Ammon's horn (tissue), 1 donor: ENCODE data around the gene CSF2.

Experiments used
- DNase-seq: peaks from one replicate; pipeline ENCODE4 v3.0.0-alpha.2; 2016; ENCODE audit warnings: low spot score

The CSF2 gene

DNA sequence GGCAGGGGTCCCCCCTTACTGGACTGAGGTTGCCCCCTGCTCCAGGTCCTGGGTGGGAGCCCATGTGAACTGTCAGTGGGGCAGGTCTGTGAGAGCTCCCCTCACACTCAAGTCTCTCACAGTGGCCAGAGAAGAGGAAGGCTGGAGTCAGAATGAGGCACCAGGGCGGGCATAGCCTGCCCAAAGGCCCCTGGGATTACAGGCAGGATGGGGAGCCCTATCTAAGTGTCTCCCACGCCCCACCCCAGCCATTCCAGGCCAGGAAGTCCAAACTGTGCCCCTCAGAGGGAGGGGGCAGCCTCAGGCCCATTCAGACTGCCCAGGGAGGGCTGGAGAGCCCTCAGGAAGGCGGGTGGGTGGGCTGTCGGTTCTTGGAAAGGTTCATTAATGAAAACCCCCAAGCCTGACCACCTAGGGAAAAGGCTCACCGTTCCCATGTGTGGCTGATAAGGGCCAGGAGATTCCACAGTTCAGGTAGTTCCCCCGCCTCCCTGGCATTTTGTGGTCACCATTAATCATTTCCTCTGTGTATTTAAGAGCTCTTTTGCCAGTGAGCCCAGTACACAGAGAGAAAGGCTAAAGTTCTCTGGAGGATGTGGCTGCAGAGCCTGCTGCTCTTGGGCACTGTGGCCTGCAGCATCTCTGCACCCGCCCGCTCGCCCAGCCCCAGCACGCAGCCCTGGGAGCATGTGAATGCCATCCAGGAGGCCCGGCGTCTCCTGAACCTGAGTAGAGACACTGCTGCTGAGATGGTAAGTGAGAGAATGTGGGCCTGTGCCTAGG, at the start of gene CSF2:
CSF2 (plus strand) TSS at position 559 of the 783 bp plus-strand sequence; CDS start at position 594, 35 bp downstream.
- DNase-seq: no peak

DNA sequence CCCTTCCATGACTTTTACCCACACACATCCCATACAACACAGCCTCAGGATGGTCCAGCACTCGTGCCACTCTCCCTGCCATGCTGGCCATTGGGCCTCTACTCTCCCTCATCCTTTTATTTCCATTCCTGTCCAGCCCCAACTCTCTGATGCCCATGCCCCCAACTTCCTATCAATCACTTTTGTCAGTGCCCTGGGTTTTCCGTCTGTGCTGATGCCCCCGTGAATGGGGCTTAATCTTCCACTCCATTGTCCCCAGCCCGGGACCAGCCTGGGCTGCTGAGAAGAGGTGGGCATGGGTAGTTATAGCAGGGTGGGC, 49.5 kb upstream of the CSF2 start:
- DNase-seq: peak; percentile 1

DNA sequence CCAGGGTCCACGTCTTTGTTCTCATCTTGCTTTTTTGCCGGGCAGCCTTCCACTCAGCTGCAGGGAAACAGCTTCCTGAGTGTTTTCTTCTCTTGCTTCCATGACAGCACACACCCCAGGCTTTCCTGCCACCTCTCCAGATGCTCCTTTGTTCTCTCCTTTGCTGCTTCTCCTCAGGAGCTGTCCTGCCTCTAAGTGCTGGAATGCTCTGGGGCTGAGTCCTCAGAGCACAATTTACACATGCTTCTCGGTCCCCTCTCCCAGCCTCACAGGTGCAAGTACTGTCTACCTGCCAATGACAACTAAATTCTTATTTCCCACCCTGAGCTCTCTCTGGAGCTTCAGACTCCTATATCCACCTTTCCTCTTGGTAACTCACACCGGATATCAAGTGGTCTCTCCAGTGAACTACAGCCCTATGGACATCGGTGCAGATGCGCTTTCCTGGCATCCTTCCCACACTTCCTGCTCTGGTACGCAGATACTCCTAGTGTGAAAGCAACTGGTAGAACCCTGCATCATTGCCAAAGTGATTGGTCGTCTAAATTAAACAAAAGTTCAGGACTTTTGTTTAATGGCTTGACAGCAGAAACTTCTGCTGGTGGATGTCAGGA, 48.7 kb upstream of the CSF2 start:
- no peak for DNase-seq

DNA sequence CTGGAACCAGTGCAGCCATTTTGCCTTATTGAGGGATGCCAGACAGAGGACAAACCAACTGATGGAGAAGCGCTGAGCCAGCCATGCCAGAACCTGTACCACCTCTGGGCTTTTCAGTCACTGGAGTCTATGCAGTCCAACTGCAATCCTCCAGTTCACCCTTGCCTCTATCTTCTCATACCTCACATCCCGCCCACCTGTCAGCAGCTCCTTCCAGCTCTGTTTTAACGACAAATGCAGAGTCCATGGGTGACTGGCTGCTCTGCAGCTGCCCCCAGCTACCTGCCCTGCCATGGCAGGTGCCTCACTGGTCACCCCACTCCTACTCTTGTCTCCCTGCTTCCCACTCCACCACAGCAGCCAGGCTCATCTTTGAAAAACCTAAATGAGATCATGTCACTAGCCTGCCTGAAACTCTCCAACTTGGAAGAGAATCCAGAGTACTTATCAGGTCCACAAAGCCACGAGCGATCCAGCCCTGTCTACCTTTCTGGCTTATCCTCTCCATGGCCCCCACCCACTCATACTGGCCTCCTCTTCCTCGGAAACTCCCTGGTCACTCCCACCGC, 48.1 kb upstream of the CSF2 start:
- DNase-seq: no peak

DNA sequence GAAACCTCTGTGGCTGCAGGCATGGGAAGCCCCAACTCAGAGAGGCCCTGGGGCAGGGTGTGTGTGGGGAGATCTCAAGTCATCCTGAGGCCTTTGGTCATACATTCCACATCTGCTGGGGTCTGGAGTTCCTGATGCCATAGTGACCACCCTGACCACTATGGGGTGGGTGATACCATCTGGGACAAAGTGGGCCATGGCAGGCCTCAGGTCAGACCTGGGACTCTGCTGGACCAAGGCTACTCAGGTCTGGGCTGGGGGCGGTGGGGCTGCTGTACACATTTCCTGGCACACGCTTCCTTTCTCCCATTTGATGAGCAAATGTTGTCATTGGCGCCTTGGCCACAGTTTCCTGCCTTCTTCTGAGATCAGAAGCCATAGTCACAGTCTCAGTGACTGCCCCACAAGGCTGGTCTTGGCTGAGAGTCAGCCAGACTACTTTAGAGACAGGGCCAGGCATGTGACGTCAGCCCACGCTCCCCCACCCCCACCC, 47.0 kb upstream of the CSF2 start:
- no peak for DNase-seq

DNA sequence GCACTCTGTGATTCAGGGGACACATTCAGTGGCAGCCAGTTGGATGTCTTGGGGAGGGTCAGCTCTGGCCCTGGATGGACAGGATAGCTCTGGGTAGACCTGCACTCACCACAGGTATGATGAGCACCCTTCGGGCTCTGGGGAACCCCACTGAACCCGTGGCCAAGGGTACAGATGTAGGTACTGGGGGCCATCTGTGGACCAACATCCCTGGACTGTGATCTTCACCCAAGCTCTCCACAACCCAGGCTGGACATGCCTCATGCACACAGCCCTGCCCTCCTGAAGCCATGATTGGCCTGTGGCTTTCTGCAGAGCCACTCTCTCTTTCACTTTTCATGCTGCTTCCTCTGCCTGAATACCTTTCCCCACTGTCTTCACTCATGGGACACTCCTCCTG, 46.6 kb upstream of the CSF2 start:
- DNase-seq: peak; percentile 1

DNA sequence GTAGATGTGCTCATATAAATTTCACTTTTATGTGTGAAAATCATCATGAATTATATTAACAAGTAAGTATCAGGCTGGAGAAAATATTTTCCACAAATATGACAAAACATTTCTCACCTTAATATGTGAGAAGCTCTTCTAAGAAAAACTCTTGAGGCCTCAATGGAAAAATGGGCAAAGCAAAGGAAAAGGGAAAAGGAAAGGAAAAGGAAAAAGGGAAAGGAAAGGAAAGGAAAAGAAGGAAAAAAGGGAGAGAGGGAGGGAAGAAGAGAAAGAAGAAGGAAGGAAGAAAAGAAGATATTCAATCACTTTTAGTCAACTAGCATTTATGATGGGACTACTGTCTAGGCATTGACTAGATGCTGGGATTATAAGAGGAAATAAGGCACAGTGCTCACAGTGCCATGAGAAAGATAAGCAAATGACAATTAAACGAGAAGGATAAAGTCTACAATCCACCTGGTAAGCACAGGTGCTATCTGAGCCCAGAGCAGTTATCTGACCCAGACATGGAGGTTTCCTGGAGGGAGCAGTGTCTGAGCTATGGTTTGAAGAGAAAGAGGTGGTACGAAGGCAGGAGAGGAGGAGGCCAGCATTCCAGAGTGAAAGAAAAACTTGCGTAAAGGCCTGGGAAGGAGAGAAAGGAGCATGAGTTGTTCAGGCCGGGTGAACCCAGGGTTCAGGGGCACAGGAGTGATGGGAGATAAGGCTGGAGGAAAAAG, 43.8 kb upstream of the CSF2 start:
- no peak for DNase-seq

DNA sequence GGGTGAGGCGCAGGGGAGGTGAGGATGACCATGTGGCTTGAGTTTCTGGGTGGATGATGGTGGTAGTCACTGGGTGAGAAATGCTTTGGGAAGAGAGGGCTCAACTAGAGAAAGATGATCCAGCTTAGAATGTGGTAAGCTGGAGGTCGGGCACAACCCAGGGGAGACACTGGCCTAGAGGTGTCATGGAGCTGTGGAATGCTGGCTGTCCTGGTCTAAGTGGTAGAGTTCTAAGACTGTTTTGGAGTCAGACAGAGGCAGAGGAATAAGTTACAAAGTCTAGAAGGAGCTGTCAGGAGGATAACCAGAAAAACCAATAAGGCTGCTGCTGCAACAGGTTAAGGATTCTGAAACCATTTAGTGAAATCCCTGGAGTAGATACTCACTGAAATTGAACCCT, 43.0 kb upstream of the CSF2 start:
- no peak for DNase-seq

DNA sequence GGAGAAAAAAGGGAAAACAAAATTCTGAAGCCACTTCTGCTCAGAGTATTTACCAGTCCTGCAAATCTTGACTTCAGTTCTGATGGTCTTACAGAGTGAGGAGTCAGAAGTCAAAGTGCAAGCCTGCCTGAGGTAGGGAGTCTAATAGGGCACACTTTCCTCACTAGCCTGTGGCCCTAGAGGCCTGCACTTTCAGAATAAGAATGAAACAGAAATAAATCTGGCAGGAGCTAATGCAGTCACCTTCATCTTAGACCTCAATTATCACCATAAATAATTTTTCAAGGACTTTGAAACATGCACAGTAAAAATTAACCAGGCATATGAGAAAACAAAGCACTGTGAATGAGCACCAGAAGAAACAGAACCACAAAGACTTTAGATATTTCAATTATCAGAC, 41.4 kb upstream of the CSF2 start:
- no peak for DNase-seq

DNA sequence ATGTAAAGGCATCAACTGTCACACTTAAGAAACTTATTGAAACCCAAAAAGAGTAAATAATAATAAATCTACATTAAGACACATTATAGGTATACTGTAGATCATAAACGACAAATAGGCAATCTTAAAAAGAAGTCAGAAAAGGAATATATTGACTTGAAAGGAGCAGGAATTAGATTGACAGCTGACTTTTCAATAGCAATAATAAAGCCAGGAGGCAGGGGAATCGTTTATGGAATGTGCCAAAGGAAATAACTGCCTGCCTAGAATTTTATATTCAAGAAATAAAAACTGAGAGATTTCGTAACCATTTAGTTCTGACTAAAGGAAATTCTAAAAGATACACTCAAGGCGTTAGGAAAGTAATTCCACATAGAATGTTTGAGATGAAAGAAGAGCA, 40.5 kb upstream of the CSF2 start:
- DNase-seq: no peak

DNA sequence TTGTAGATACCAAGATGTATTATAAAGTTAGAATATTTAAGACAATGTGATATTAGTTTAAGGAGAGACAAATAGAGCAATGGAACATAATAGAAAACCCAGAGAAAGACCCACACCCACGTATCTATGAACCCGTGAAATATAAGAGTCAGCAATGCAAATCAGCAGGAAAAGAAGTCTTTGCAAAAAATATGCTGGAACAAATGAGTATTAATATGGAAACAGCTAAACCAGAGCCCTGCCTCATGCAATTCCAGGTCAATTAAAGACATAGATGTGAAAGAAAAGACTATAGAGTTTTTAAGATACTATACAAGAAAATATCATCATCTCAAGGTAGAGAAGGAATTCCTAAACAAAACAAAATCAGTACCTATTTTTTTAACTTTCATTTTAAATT, 36.2 kb upstream of the CSF2 start:
- DNase-seq: no peak

DNA sequence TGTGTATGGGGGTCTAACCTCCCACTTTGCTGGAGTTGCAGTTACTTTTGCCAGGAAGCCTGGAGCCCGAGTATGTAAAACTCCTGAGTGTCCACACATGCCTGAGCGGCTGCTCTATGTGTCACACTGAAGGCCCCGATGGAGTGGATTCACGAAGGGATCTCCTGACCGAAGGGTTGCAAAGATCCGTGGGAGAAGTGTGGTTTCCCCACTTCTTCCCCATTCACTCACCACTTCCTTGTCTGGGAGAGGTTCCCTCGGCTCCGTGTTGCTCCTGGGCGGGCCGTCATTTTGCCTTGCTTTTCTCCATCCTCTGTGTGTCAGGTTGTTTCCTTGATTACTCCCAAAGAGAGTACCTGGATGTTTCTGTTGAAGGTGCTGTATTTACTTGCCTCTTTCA, 29.4 kb upstream of the CSF2 start:
- peak; percentile 58 for DNase-seq

DNA sequence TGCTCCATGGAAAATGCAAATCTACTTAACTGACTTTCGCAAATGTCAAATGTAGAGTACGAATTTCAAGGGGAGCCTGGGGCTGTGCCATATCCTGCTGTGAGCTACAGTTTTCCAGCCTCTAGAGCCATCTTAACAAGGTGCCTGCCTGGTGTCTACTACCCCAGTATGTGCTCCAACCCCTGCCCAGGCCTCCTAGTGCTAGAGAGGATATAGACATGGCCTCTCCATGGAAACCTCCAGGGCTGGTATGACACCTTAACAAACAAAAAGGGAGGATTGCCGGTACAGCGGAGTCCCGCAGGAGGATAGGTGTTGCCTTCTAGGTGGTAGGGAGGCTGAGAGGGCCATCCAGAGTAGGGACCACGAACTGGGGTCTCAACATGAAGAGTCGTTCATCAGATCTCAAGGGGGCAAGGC, 26.7 kb upstream of the CSF2 start:
- DNase-seq: peak; percentile 0

DNA sequence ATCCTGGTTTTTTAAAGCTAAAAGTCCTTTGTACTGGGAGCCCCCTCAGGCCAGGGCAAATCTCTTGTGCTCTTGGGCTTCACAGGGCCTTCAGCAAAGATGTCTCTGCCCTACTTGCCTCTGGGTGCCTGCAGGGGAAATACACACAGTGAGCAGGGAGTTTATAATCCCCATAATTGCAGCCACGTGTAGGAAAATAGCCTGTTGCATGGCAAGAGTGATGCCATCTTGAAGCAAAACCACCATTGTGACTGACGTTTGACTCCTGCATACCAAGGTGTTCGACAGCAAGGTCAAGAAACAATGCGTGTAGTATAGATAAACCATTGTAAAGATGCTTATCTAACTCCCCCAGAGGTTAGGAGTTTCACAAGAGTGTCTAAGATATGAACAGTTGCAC, 24.5 kb upstream of the CSF2 start:
- no peak for DNase-seq

DNA sequence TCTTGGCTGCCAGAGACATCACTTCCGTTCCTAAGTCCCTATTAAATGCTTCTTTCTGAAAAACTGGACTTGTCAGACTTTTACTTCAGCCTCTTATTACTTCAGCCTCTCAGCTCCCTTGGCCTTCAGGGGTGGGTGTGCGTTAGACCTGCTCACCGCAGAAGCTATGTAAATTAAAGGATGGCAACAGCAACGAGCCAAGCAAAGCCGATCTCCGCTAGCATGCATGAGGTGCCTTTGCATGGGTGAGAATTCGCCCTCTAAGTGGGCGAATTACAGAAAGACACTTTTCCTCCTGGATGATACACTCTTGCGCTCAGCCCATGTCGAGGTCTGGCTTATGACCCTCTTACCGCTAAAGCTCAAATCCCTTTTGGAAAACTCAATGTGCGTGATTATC, 24.0 kb upstream of the CSF2 start:
- DNase-seq: no peak

DNA sequence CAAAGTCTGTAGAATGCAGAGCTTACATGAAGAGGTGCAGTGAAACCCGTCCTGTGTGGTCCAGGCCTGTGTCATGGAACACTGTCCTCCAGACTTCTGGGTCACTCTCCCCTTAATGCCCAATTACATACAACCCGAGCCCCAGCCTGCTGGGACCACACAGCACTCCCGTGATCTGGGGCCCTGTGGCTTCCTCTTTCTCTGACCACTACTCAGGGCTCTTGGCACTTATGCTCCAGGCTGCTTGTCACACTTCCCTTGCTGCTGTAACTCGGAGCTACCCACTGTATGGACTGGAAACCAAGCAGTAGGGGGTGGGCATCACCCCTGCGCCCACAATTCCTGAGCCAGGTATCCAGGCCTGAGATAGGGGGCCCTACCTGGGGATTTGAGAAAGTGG, 23.5 kb upstream of the CSF2 start:
- peak; percentile 67 for DNase-seq

DNA sequence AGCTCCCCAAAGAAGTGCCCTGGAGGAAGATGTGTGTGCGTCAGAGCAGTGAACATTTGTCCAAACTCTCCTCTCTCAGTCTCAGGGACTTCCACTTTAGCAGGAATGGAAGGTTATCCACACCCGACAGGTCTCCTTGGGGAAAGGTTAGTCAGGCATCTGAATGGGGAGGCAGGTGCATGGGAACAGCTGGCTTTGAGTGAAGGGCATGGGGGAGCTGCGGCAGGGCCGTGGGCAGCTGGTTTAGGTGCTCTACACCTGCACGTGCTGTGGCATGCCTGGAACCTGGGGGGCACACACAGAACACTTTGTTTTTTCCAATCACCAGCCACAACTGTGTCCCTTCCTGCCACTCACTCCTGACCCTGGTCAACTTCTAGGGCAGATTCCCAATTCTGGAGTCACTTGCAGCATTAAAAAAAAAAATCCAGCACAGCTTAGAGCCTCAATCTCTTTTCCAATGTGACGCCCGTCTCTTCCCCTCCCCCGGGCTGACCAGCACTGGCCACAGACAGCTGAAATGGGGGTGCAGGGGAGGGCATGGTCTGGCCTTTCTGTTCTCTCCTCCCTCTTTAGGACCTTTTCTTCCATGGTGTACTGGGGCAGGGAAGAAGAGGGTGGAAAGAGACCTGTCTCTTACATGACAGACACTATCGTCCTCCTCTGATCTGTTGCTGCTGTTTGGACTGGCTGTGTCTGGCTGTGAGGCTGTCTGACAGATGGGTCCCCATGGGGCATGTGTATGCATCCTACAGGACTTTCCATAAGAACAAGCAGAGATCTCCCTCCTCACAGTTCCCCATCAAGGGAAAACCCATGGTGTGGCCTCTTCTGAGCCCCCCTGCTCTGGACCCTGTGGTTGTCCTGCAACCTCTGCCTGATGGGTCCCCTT, 22.7 kb upstream of the CSF2 start:
- DNase-seq: no peak

DNA sequence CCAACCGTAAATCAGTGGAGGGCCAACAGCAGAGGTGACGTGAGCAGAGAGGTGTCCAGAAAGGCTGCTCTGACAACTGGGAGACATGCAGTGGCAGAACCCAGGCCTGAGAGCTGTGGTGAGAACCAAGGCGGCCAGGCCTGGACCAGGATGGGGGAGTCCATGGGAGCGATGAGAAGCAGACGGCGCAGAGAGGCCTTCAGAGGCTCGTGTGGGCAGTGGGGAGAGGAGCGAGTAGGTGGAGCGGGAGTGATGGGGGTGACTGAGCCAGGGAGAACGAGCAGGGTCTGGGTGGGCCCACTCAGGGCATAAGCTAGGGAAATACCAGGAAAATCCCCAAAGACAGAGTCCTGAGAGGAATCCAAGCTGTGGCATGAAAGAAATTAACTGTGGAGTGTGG, 21.1 kb upstream of the CSF2 start:
- no peak for DNase-seq

DNA sequence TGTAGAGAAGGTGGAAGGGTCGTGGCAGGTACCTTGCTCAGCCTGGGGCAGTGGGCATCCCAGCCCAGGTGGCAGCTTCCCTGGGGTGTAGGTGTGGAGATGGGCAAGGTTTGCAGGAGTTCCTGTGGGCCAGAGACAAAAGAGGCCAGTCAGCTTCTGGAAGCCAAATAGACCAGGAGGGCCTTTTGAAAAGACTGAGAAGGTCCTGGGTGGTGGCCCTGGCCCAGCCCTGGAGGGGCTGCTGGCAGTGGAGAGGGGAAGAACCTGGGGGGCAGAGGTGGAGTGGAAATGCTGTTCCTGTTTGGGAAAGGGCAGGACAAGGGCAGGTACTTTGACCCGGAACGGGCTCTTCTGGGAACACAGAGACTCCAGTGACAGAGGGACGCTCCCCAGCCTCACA, 20.1 kb upstream of the CSF2 start:
- DNase-seq: no peak

DNA sequence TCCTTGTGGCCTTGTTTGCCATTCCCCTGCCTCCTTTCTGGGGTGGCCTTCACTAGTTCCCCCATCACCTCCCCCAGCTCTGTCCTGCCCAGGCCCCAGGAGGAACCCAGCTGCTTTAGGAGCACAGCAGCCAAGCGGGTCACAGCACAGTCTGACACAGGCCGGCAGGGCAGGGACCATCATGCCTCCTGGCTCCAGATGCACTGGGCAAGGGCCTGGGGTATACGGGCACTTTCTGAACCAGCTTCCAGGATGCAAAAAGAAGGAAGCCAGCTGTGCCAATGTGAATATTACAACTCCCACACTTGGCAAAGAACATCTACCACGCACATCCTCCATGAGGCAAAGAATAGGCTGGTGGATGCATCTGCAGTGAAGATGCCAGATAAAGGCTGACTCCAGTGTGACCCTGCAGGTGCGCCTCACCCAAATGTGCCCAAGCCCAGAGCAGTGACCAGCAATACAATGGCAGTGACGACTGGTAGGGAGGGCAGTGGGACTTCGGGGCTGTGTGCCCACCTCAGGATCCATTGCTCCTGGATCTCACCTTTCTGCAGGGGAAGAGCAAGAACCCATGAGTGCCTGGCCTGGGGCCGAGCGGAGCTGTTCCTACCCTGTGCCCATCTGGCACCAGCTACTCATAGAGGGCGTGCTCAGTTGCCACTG, 19.4 kb upstream of the CSF2 start:
- no peak for DNase-seq

DNA sequence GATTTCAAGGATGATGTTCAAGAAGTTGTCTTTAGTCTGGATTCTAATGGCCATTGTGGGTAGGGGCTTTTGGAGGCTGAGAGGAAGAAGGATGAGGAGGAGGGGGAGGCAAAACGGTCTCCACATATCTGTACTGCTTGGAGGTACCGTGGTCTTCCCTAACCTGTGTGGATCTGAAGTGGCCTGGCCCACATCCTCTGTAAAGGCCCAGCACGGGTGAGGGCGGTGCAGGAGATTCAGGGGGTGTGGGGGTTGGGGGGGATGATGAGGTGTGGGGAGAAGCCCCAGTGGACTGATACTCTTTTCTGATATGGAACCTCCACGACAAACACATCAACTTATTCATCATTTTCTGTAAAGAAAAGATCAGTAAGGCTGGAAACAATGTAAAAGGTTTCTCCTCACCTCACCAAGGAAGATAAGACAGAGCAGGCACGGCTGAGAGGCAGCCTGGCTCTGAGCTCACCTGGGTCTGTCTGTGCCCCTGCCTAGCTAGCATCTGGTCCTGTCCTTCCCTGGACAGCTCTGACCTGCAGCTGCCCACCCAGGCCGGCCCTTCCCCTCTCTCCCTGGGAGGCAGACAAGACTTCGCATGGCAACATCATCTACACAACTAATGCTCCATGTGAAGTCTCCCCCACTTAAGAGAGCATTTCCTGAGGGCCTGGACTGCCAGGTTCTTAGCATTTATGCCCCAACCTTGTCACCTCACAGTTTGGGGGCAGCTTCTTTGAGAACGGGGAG, 18.7 kb upstream of the CSF2 start:
- no peak for DNase-seq
